H1 (cell line): ENCODE data around the gene DDA1. TPM values are rescaled to one million over a fixed set of nuclear protein-coding genes. Genes with fewer than 3 reads are reported as not detected.

ENCODE experiments used
- EP300 ChIP-seq, 2 experiments: IDR thresholded peaks; 1 replicate in 1 of 2; 2 replicates in 1 of 2; pipeline ENCODE4 v1.6.1; 2011 to 2012; ENCODE audit warnings: low read depth in 2 of 2, low read length in 2 of 2, mild to moderate bottlenecking in 2 of 2, borderline replicate concordance in 1 of 2, inconsistent platforms in 1 of 2, moderate library complexity in 1 of 2
- NANOG ChIP-seq: IDR thresholded peaks from 2 replicates; pipeline ENCODE4 v1.6.1; 2011; ENCODE audit warnings: low read length, low read depth, mild to moderate bottlenecking, inconsistent platforms; ENCODE audit not compliant: insufficient read depth, poor library complexity, severe bottlenecking
- TEAD4 ChIP-seq: IDR thresholded peaks from 2 replicates; pipeline ENCODE4 v1.6.1; 2012; ENCODE audit warnings: low read depth, low read length, inconsistent platforms, mixed read lengths
- polyA plus RNA-seq, 7 experiments: library from polyadenylated mRNA; depleted of rRNA in 3 of 7; stranded (reverse) in 5 of 7; unstranded in 2 of 7; fragments of >200 nt in 5 of 7; fragments of 200-250 nt in 2 of 7; gene quantifications; 1 replicate in 5 of 7; 2 replicates in 1 of 7; 4 replicates in 1 of 7; pipeline versions ENCODE4 v1.2.1 to v1.2.3, GENCODE V29; 2011 to 2013; ENCODE audit warnings: missing spikeins in 2 of 7, mixed read lengths in 2 of 7
- total RNA-seq: library from RNA; stranded (reverse); fragmentation: NEBNext Ultra II Directional; extraction: Animal tissue kit (Norgen Biotek cat#: 25700); gene quantifications from 2 replicates; pipeline ENCODE4 v1.2.1, GENCODE V29; 2021

The DDA1 gene
- total and polyA plus RNA-seq, 2 of the 8 experiments (the other 6 are each of a cell fraction or from before 2014, with no cell fraction given): 29.2 to 34.5 TPM

DNA sequence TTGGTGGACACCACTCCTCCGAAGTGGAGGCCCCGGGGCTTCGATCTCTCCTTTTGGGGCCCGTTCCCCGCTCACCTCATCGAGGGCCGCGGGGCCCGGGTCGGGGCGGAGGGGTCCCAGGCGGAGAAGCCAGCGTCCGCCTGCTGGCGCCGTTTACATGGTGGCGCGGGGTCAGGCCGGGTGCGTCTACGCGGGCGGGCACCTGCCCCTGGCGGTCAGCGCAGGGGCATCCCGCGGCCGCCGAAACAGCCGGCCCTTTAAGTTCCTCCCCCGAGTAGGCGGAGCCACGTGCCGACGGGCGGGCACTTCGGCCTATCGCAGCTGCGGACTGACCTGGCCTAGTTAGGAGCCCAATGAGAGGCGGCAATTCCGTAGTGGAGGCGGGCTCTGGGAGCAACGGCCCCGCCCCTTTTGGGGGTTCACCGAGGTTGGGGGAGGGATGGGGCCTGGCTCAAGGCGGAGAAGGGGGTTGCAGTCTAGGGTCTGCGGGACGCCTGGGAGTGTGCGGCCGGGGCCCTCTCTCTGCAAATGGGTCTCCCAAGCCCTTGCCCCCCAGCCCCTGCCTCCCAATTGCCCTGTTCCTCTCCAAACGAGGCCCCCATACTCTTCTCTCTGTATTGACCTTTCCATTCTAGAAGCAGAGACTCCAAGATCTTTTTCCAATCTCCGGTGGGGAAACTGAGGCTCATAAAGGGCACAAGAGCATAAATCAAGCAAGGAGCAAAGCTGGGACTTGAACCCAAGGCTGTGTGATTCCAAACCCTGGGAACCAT is 6.0 kb upstream of the DDA1 start, which contains the start of gene ABHD8 (continued):
- TF ChIP-seq EP300 (IDR thresholded peaks at IDR 0.05; ENCODE audit: borderline replicate concordance in 1 of 2, low read depth in 2 of 2, low read length in 2 of 2) (no peak), NANOG (no peak), TEAD4 (no peak)
